Adrenal gland (tissue), 5 donors: ENCODE results near the gene MAEL.

Experiments used
- CTCF ChIP-seq, 6 experiments: fragments of 450-650 bp in 4 of 6; fragments of 200-600 bp in 2 of 6; sonication (generic) in 1 of 6; IDR thresholded peaks; 1 replicate in 5 of 6; 2 replicates in 1 of 6; pipeline versions ENCODE4 v1.5.1 to v1.8.0; 2016 to 2021; ENCODE audit warnings: antibody characterized with exemption in 6 of 6, mild to moderate bottlenecking in 2 of 6, moderate library complexity in 1 of 6
- POLR2A ChIP-seq, 2 donors: fragments of 450-650 bp; IDR thresholded peaks; one replicate each; pipeline ENCODE4 v1.6.1; 2017; ENCODE audit warnings: antibody characterized with exemption in 2 of 2, mild to moderate bottlenecking in 2 of 2, moderate library complexity in 1 of 2
- donor health status: DM: no; HTN: no; CAD: no.

GRCh38 chr1:166988974-166989515, at the start of gene MAEL:
- TF ChIP-seq CTCF (IDR thresholded peaks at IDR 0.05) = no peak
- no peak for TF ChIP-seq POLR2A (IDR thresholded peaks at IDR 0.05)
